Stimulated activated CD4-positive, alpha-beta T cell treated with anti-CD3 and anti-CD28 coated beads, Interleukin-2, amount 100 ng/mL, for 48 hours (primary cell): ENCODE results near the gene CYP19A1.

Experiments used
- DNase-seq, 2 donors: peaks; one replicate each; pipeline ENCODE4 v3.0.0-alpha.2; 2020

Gene CYP19A1

GRCh38 chr15:51338496-51338895 is at the start of gene CYP19A1:
Gene CYP19A1 (minus strand): TSS chr15:51338596. CDS start chr15:51242912, 95,684 bp downstream.
- no peak for DNase-seq

GRCh38 chr15:51387699-51388041 is 49.3 kb upstream of the CYP19A1 start:
- DNase-seq = no peak

- no peak for DNase-seq
Measured at GRCh38 chr15:51386960-51387698, 48.7 kb upstream of the CYP19A1 start.

- DNase-seq = no peak
Measured at GRCh38 chr15:51386486-51386885, 48.1 kb upstream of the CYP19A1 start.

GRCh38 chr15:51386029-51386428 is 47.6 kb upstream of the CYP19A1 start:
- no peak for DNase-seq

GRCh38 chr15:51382787-51383186 is 44.4 kb upstream of the CYP19A1 start:
- no peak for DNase-seq

GRCh38 chr15:51380999-51381806 is 42.8 kb upstream of the CYP19A1 start:
- DNase-seq = peak; percentile 6 to 10

- DNase-seq = no peak
Measured at GRCh38 chr15:51379390-51379789, 41.0 kb upstream of the CYP19A1 start.

- no peak for DNase-seq
Measured at GRCh38 chr15:51378406-51378805, 40.0 kb upstream of the CYP19A1 start.

GRCh38 chr15:51377038-51377786 is 38.8 kb upstream of the CYP19A1 start:
- no peak for DNase-seq

GRCh38 chr15:51375966-51376640 is 37.7 kb upstream of the CYP19A1 start:
- DNase-seq = no peak

- no peak for DNase-seq
Measured at GRCh38 chr15:51374131-51374530, 35.7 kb upstream of the CYP19A1 start.

GRCh38 chr15:51371266-51371665 is 32.9 kb upstream of the CYP19A1 start:
- no peak for DNase-seq

- DNase-seq = no peak
Measured at GRCh38 chr15:51369451-51369761, 31.0 kb upstream of the CYP19A1 start.

GRCh38 chr15:51368751-51369450 is 30.5 kb upstream of the CYP19A1 start:
- no peak for DNase-seq

GRCh38 chr15:51368307-51368706 is 29.9 kb upstream of the CYP19A1 start:
- DNase-seq = no peak

- DNase-seq = no peak
Measured at GRCh38 chr15:51367322-51367976, 29.1 kb upstream of the CYP19A1 start.

- no peak for DNase-seq
Measured at GRCh38 chr15:51366920-51367319, 28.5 kb upstream of the CYP19A1 start.

GRCh38 chr15:51366071-51366470 is 27.7 kb upstream of the CYP19A1 start:
- DNase-seq = no peak

GRCh38 chr15:51365417-51365816 is 27.0 kb upstream of the CYP19A1 start:
- DNase-seq = no peak

- no peak for DNase-seq
Measured at GRCh38 chr15:51363383-51363782, 25.0 kb upstream of the CYP19A1 start.

GRCh38 chr15:51359981-51360380 is 21.6 kb upstream of the CYP19A1 start:
- DNase-seq = no peak
